ENCODE data around the gene MTRR.

The MTRR gene

DNA sequence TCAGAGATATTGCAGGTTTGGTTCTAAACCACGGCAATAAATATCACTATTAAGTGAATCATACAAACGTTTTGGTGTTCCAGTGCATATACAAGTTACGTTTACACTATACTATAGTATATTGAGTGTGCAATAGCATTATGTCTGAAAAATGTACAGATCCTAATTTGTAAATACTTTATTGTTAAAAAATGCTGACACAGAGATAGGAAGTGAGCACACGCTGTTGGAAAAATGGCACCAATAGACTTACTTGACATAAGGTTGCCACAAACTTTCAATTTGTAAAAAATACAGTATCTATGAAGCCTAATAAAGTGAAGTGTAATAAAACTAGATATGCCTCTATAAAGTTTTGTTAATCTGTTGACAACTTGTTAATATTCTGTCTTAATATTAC, 34.0 kb upstream of the MTRR start:
- TF ChIP-seq, protein P1, sequence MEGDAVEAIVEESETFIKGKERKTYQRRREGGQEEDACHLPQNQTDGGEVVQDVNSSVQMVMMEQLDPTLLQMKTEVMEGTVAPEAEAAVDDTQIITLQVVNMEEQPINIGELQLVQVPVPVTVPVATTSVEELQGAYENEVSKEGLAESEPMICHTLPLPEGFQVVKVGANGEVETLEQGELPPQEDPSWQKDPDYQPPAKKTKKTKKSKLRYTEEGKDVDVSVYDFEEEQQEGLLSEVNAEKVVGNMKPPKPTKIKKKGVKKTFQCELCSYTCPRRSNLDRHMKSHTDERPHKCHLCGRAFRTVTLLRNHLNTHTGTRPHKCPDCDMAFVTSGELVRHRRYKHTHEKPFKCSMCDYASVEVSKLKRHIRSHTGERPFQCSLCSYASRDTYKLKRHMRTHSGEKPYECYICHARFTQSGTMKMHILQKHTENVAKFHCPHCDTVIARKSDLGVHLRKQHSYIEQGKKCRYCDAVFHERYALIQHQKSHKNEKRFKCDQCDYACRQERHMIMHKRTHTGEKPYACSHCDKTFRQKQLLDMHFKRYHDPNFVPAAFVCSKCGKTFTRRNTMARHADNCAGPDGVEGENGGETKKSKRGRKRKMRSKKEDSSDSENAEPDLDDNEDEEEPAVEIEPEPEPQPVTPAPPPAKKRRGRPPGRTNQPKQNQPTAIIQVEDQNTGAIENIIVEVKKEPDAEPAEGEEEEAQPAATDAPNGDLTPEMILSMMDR (IDR thresholded peaks at IDR 0.05; ENCODE audit: low read depth, low read length) = no peak
- no peak overlapping the region for H3K4me3 ChIP-seq (ENCODE audit: low read depth, low read length)

DNA sequence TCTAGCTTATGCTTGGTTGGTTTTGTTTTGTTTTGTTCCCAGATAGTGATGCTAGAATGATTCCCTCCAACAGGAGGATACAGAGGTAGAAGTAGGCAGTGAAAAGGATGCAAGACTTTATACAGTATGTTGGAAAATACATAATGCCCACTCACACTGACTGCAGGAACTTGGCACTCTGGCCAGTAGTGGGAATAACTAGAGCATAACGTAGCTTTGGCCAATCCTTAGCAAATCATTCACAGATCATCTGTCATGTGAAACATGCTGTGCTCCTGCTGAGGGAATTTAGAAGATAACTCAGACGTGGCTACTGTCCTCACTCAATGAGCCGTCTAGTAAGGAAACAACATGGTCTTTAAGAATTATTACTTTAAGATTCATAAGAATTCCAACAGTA, 31.5 kb upstream of the MTRR start:
- TF ChIP-seq, protein P1 (IDR thresholded peaks at IDR 0.05; ENCODE audit: low read depth, low read length) = no peak

DNA sequence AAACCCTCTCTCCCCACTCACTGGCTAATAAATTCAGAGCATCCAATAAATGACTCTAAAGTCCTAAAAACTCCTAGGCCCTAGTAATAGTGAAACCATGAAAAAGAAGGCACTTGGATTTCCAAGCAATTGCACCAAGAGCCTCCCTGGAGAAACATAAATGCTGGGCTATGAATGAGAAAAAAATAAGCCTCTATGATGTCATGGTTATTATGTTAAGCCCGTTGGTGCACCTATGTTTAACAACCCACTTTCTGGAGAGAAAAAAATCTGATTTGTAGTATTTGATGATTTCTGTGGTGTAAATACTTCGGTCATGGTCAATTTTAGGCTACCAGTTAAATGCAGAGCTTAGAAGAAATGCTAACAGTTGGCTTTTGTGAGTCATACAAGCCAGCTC, 26.4 kb upstream of the MTRR start:
- TF ChIP-seq, protein P1 (IDR thresholded peaks at IDR 0.05; ENCODE audit: low read depth, low read length) = no peak

More for the DNA sequence above, 31.5 kb upstream of the MTRR start:
- H3K4me3 ChIP-seq (ENCODE audit: low read depth, low read length) = no peak overlapping the region

DNA sequence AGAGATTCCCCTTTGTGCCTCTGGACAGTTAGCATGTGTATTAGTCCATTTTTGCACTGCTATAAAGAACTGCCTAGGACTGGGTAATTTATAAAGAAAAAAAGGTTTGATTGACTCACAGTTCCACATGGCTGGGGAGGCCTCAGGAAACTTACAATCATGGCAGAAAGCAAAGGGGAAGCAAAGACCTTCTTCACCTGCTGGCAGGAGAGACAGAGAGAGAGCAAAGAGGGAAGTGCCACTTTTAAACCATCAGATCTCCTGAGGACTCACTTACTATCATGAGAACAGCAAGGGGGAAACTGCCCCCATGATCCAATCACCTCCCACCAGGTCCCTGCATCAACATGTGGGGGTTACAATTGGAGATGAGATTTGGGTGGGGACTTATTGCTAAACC, 24.0 kb upstream of the MTRR start:
- H3K4me3 ChIP-seq (ENCODE audit: low read depth, low read length) = no peak overlapping the region
- TF ChIP-seq, protein P1 (IDR thresholded peaks at IDR 0.05; ENCODE audit: low read depth, low read length) = no peak

More for the DNA sequence above, 26.4 kb upstream of the MTRR start:
- no peak overlapping the region for H3K4me3 ChIP-seq (ENCODE audit: low read depth, low read length)

DNA sequence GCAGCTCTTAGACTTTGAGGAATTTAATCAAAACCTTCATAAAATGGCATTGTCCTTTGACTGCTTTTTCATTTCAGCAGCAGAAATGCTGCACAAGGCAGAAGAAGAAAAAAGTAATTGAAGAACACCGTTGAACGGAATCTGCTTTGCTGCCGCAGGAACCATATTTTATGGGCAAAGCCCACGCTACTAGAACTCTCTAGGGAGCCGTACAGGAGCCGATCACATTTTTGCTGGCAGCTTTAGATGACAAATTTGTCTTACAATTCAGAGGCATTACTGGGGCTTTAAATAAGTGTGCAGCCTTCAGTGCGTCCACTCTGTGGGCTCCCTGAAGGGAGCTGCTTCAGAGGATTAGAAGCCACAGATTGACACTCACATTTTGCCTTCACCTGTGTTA, 23.4 kb upstream of the MTRR start:
- H3K4me3 ChIP-seq (ENCODE audit: low read depth, low read length) = no peak overlapping the region
- TF ChIP-seq, protein P1 (IDR thresholded peaks at IDR 0.05; ENCODE audit: low read depth, low read length) = no peak

DNA sequence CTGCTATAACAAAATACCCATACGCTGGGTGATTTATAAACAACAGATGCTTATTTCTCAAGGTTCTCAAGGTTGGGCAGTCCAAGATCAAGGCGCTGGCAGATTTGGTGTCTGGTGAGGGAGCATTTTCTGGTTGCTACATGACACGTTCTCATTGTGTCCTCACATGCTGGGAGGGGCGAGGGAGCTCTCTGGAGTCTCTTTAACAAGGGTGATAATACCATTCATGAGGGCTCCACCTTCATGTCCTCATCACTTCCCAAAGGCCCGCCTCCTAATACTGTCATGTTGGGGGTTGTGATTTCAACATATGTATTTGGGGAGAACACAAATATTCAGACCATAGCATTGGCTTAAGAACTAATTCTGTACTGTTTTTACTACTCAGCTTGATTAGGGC, 22.6 kb upstream of the MTRR start:
- TF ChIP-seq, protein P1 (IDR thresholded peaks at IDR 0.05; ENCODE audit: low read depth, low read length) = no peak
- no peak overlapping the region for H3K4me3 ChIP-seq (ENCODE audit: low read depth, low read length)

DNA sequence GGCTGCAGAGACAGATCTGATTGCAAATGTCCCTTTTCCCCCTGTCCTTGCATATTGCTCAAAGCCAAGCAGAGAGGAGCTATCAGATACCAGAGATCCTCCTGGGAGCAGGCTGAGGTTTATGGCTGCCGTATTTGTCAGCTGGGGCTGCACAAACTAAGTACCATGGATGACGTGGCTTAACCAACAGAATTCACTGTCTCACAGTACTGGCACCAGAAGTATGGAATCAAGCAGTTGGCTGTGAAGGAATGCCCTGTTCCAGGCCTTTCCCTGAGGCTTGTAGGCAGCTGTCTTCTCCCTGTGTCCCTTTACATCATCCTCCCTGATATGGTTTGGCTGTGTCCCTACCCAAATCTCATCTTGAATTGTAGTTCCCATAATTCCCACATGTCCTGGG, 20.7 kb upstream of the MTRR start:
- TF ChIP-seq, protein P1 (IDR thresholded peaks at IDR 0.05; ENCODE audit: low read depth, low read length) = no peak
- H3K4me3 ChIP-seq (ENCODE audit: low read depth, low read length) = no peak overlapping the region
